Skeletal muscle tissue (tissue), 4 donors: ENCODE data around the gene SEC62. TPM values are rescaled to one million over a fixed set of nuclear protein-coding genes. Genes with fewer than 3 reads are reported as not detected.
"Not testable (repeated sequence)": the region's sequence is repeated elsewhere in the genome, so short reads cannot be mapped to it uniquely, and the experiment has no call there.

Experiments used
- H3K27ac ChIP-seq: one replicate; pipeline ENCODE4 v1.7.0; 2013; ENCODE audit warnings: mild to moderate bottlenecking, low read depth, low read length, inconsistent platforms
- H3K27me3 ChIP-seq, 3 donors: one replicate each; pipeline ENCODE4 v1.7.0; 2013; ENCODE audit warnings: low read length in 3 of 3; ENCODE audit not compliant: control insufficient read depth in 3 of 3, insufficient read depth in 3 of 3
- H3K36me3 ChIP-seq, 3 donors: one replicate each; pipeline ENCODE4 v1.7.0; 2013; ENCODE audit warnings: low read length in 3 of 3; ENCODE audit not compliant: control insufficient read depth in 3 of 3, insufficient read depth in 3 of 3
- H3K4me1 ChIP-seq, 3 donors: one replicate each; pipeline ENCODE4 v1.7.0; 2013; ENCODE audit warnings: low read length in 3 of 3, mild to moderate bottlenecking in 3 of 3; ENCODE audit not compliant: control insufficient read depth in 3 of 3, insufficient read depth in 3 of 3
- H3K4me3 ChIP-seq, 3 donors: one replicate each; pipeline ENCODE4 v1.7.0; 2013; ENCODE audit warnings: low read length in 3 of 3
- H3K9ac ChIP-seq, 3 donors: one replicate each; pipeline ENCODE4 v1.7.0; 2013; ENCODE audit warnings: low read length in 3 of 3, mild to moderate bottlenecking in 3 of 3, moderate library complexity in 2 of 3, low read depth in 1 of 3
- H3K9me3 ChIP-seq, 3 donors: one replicate each; pipeline ENCODE4 v1.7.0; 2013; ENCODE audit warnings: low read length in 3 of 3; ENCODE audit not compliant: control insufficient read depth in 3 of 3
- total RNA-seq: library from RNA; depleted of rRNA; stranded (reverse); fragments of >200 nt; gene quantifications from one replicate; pipeline ENCODE4 v1.2.3, GENCODE V29; 2014
- donor health status: Osteomylitis.

The SEC62 gene
- total RNA-seq, 1 donor from 2014 or later: 25.1 TPM

GRCh38 chr3:170010498-170010897, 43.9 kb downstream of the SEC62 start:
- Histone ChIP-seq H3K4me3 (no peak overlapping the region), H3K9me3 (no peaks in the 10 kb centered on the region), H3K36me3 (no peaks in the 10 kb centered on the region), H3K9ac (no peak overlapping the region), H3K4me1 (no peaks in the 10 kb centered on the region), H3K27me3 (no peaks in the 10 kb centered on the region), H3K27ac (no peak overlapping the region)

GRCh38 chr3:170012683-170013400, 46.2 kb downstream of the SEC62 start:
- no peaks in the 10 kb centered on the region for H3K36me3 ChIP-seq
- no peak overlapping the region for H3K9ac ChIP-seq
- no peak overlapping the region for H3K27ac ChIP-seq
- H3K4me1 ChIP-seq: no peaks in the 10 kb centered on the region
- no peaks in the 10 kb centered on the region for H3K9me3 ChIP-seq
- H3K27me3 ChIP-seq: no peaks in the 10 kb centered on the region
- no peak overlapping the region for H3K4me3 ChIP-seq

- Histone ChIP-seq H3K9ac (no peak overlapping the region), H3K27ac (no peak overlapping the region)
Measured at GRCh38 chr3:170016057-170016456, 49.5 kb downstream of the SEC62 start.

GRCh38 chr3:170019306-170019705, 52.7 kb downstream of the SEC62 start:
- not testable (repeated sequence) for H3K36me3 ChIP-seq

More at GRCh38 chr3:170016057-170016456, 49.5 kb downstream of the SEC62 start:
- Histone ChIP-seq H3K9me3 (no peaks in the 10 kb centered on the region), H3K36me3 (no peaks in the 10 kb centered on the region), H3K4me1 (no peaks in the 10 kb centered on the region), H3K4me3 (no peak overlapping the region), H3K27me3 (no peaks in the 10 kb centered on the region)

GRCh38 chr3:170021083-170021482, 54.5 kb downstream of the SEC62 start:
- no peaks in the 10 kb centered on the region for H3K27me3 ChIP-seq
- H3K4me3 ChIP-seq: no peak overlapping the region
- H3K36me3 ChIP-seq: no peaks in the 10 kb centered on the region
- H3K27ac ChIP-seq: no peak overlapping the region
- H3K9ac ChIP-seq: no peak overlapping the region
- no peaks in the 10 kb centered on the region for H3K4me1 ChIP-seq
- H3K9me3 ChIP-seq: no peaks in the 10 kb centered on the region

More at GRCh38 chr3:170019306-170019705, 52.7 kb downstream of the SEC62 start:
- not testable (repeated sequence) for H3K9ac ChIP-seq, H3K4me3 ChIP-seq, H3K27ac ChIP-seq, H3K4me1 ChIP-seq, H3K27me3 ChIP-seq, H3K9me3 ChIP-seq

GRCh38 chr3:170022336-170022735, 55.7 kb downstream of the SEC62 start:
- Histone ChIP-seq H3K27ac (no peak overlapping the region), H3K9ac (no peak overlapping the region), H3K4me1 (no peaks in the 10 kb centered on the region), H3K9me3 (no peaks in the 10 kb centered on the region), H3K36me3 (no peaks in the 10 kb centered on the region), H3K27me3 (no peaks in the 10 kb centered on the region), H3K4me3 (no peak overlapping the region)

- H3K4me1 ChIP-seq: no peaks in the 10 kb centered on the region
- H3K9ac ChIP-seq: no peak overlapping the region
- no peak overlapping the region for H3K4me3 ChIP-seq
- H3K9me3 ChIP-seq: no peaks in the 10 kb centered on the region
- no peaks in the 10 kb centered on the region for H3K36me3 ChIP-seq
- H3K27me3 ChIP-seq: no peaks in the 10 kb centered on the region
- no peak overlapping the region for H3K27ac ChIP-seq
Measured at GRCh38 chr3:170023165-170023564, 56.6 kb downstream of the SEC62 start.

GRCh38 chr3:170024581-170024980, 58.0 kb downstream of the SEC62 start:
- Histone ChIP-seq H3K4me1 (no peaks in the 10 kb centered on the region), H3K9ac (no peak overlapping the region), H3K27ac (no peak overlapping the region), H3K27me3 (no peaks in the 10 kb centered on the region), H3K4me3 (no peak overlapping the region), H3K9me3 (no peaks in the 10 kb centered on the region), H3K36me3 (no peaks in the 10 kb centered on the region)

- Histone ChIP-seq H3K9me3 (no peaks in the 10 kb centered on the region), H3K27me3 (no peaks in the 10 kb centered on the region), H3K9ac (no peak overlapping the region), H3K36me3 (no peaks in the 10 kb centered on the region), H3K4me1 (no peaks in the 10 kb centered on the region), H3K27ac (no peak overlapping the region), H3K4me3 (no peak overlapping the region)
Measured at GRCh38 chr3:170027233-170028102, 60.9 kb downstream of the SEC62 start.

- Histone ChIP-seq H3K36me3 (no peaks in the 10 kb centered on the region), H3K27me3 (peaks cover 8 to 20% (median 12%) of the 10 kb centered on the region in 3 donors), H3K27ac (no peak overlapping the region), H3K4me3 (no peak overlapping the region), H3K9me3 (no peaks in the 10 kb centered on the region), H3K4me1 (peaks cover 0 to 4% (median under 1%) of the 10 kb centered on the region in 3 donors), H3K9ac (no peak overlapping the region)
Measured at GRCh38 chr3:170033489-170033888, 66.9 kb downstream of the SEC62 start.
